RPMI7951 (cell line): ENCODE measurements around the gene ADCY5. TPM values are rescaled to one million over a fixed set of nuclear protein-coding genes. Genes with fewer than 3 reads are reported as not detected.

Experiments used
- DNase-seq: peaks from one replicate; pipeline ENCODE4 v3.0.0-alpha.2; 2012; ENCODE audit warnings: low read depth
- total RNA-seq: library from RNA; depleted of rRNA; stranded (reverse); fragments of >200 nt; shearing (Covaris generic); gene quantifications from 2 replicates; pipeline ENCODE4 v1.2.3, GENCODE V29; 2014

Gene ADCY5
- total RNA-seq, 1 experiment from 2014 or later: not detected

DNA sequence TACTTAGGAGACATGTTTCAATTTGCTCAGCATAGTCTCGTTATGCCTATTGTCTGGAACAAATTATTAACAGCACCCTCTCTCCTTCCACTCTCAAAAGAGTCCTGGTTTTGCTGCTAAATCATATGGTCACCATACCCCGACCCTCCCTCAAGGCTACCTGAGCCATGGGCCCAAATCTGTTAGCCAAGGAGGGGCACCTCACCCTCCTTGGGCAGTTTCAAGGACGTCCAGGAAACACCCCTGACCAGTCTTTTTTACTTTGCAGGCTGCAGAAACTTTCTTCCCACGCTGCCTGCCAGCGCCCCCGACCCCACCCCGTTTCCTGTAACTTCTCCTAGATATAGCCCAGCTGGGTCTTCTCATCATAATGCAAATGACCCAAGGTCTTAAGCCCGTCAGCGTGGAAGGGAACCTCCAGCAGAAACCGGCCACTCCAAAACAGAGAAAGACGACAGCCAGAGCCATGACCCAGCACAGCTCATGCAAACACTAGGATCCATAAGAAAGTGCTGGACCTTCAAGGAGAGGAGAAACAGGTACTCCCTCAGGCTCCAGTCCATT, 62.3 kb downstream of the ADCY5 start:
- no peak for DNase-seq

DNA sequence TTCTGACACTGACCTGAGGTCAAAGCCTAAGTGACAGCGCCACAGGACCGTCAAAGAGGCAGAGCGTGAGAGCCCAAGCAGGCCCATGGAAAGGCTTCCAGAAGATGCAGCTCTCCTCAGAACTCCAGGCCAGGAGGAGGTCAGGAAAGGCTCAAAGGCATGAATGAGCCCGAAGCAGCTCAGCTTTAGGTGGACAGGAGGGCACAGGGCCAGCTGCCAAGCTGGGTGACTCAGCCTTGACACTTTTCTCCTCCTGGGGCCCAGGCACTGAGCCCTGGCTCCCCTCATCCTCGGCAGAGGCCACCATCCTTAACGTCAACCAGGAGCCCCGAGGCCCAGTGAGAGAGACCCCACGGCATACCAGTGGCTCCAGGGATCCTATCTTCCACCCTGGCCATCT, 62.9 kb downstream of the ADCY5 start:
- DNase-seq: peak; percentile 69

DNA sequence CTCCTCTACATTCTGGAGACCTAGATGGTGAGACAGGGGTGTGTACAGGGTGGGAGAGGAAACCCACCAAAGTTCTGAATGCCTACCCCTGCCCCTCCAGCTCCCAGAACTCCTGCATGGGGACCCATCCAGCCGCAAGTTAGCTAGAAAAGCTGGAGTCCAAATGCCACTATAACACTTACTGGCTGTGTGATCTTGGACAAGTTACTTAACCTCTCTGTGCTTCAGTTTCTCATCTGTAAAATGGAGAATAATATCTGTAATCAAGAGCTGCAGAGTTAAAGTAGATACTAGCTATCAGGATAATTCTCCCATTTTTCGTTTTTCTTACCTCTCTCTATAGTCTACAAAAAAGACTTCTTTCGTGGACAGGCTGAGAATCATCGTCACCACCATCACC, 63.4 kb downstream of the ADCY5 start:
- no peak for DNase-seq

DNA sequence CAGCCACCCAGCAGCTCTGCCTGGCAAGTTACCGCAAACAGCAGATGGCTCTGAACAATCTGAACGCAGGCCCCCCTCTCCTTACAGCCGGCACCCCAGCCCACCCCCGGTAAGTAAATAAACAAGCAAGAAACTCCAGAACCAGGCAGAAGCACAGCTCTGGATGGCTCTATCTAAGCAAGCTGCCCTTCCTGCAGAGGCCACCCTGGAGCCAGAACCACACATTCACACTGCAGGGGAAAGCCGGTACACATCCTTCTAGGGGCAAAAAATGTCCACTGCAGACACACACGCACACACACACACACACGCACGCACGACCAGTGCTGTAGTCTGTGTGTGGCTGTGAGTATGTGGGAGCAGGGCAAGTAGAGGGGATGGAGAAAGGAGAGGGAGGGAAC, 63.9 kb downstream of the ADCY5 start:
- DNase-seq: no peak

DNA sequence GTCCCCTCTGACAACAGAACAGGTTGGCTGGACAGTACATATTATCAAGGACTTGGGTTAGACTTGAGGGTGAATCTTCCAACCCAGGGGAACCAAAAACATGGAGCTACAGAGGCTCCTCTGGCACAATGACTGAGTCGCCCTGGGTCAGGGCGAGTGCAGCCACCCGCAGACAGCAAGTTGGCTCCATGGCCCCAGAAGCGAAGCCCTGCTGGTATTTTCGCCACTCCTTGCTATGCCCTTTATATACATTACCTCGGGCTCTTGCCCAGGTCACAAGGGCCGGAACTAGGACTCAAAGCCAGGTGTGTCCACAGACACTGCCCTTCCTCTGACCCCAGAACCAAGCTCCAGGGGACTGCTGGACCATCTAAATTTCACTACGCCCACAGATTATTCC, 64.6 kb downstream of the ADCY5 start:
- no peak for DNase-seq

DNA sequence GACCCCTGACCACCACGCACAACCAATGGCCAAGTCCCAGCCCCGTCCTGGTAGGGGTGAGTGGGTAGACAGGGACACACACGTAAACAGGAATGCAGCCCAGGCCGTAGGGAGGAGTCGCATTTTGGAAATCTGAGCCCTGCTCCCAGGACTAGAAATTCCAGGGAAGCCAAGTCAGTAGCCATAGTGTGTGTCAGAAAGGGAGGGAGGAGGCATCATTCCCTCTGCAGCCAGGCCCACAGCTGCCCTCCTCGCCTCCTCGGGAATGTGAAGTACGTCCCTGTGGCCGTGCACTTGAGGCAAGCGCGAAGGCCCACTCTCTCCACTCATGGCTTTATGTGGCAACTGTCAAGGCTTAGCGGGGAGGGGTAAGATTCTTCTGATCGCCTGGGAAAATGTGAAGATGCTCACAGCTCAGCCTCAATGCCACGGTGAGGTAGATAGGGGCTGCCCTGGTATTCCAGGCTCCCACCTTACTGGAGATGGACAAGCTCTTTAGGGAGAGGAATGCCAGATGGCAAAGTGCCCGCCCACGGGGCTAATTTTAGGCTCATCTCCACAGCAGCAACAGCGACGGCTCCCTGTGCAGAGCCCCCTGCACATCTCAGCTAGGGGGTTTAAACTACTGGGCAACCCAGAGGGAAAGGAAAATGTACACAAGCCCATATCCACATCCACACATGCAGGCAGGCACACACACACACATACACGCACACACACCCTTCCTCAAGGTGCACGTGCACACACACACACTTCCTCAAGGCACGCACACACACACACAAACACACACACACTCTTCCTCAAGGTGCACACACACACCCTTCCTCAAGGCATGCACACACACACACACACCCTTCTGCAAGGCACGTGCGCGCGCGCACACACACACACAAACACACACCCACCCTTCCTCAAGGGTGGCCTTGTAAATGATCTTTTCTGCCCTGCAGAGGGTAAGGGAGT, 65.5 kb downstream of the ADCY5 start:
- no peak for DNase-seq

DNA sequence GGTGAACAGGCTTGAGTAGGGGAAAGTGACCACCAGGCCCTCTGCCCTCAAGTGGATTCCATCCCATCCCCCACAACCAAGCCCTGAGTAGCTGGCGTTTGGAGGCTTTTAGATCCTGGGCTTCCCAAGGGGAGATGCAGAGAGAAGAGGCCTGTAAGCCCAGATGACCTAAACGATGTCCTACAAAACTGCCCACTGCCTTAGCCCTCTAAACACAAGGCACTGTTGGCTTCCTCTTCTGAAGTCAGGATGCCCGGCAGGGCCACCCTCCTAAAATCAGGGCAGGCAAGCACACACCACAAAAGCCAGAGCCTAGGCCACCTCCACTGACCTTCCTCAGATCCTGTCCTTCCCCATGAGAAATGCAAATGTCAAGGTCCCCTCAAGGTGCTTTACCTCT, 68.6 kb downstream of the ADCY5 start:
- no peak for DNase-seq

DNA sequence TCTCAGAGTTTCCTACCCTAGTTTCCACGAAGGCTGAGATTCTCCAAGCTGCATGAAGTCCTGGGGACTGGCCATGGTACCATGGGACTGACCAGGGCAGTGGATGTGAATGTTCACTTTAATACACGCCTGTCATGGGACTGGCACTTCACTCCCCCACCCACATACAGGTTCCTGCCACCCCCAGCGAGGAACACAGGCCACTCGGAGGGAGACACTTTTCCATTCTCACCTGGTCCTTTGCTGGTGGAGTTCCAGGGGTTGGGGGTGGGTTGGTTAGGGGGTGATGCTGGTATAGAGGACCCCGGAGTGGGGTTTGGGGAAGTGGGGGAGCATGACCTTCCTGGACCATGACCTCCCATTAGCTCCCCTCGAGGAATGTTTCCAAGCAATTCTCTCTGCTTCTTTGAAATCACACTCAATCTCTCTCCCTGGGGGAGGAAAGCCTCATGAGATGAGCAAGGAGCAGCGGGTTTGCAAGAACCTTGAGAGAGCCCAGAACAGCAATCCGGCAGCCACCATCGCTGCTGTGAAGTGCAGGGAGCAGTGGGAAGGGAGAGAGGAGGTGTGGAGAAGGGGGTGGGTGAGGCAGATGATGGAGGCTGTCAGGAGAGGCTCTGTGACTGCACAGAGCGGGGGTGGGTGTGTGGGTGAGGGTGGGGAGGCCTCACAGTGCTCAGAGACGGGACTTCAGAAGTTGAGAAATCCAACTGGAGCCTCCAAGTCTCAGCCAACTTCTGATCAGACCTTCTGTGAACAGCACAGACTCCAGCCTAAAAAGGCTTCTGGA, 69.7 kb downstream of the ADCY5 start:
- DNase-seq: no peak

DNA sequence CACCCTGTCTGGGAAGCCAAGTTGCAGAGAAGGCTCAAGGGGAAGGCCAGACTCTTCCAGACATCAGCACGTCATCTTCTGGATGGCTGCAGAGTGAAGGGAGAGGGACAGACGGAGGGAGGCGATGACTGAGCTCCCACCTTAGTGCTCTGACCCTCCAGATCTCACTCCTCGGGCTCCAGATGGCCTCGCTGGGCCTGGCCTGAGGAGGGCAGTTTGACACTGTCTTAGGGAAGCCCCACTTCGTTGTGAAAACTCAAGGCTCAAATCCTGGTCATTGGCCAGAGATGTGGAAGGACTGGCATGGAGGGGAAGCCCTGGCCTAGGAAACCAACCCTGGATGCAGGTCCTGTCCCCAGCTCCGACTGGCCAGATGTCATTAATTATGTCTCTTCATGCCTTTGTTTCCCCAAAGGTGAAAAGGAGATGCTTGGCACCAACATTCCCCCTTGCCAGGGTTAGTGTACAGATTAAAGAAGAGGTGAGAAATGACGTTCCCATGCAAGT, 70.4 kb downstream of the ADCY5 start:
- no peak for DNase-seq

DNA sequence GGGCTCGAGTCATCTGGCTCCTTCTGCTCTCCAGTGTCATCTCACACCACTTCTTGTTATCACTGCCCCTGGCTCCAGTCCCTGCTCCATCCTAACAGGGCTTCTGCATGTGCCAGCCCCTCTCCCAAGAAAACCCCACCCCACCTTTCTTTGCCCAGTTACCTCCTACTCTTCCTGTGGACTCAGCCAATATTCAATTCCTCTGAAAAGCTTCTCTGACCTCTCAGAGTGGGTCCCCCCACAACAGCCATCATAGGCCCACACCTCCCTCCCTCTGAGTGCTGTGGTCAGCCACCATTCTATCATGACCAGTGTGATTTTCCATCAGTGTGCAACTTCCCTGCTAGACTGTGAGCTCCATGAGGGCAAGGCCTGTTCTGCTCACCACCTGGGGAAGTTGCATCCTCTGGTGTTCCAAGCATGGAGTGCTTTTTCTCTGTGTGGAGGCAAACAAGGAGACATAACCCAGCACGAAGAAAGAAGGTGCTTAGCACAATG, 71.6 kb downstream of the ADCY5 start:
- DNase-seq: no peak

DNA sequence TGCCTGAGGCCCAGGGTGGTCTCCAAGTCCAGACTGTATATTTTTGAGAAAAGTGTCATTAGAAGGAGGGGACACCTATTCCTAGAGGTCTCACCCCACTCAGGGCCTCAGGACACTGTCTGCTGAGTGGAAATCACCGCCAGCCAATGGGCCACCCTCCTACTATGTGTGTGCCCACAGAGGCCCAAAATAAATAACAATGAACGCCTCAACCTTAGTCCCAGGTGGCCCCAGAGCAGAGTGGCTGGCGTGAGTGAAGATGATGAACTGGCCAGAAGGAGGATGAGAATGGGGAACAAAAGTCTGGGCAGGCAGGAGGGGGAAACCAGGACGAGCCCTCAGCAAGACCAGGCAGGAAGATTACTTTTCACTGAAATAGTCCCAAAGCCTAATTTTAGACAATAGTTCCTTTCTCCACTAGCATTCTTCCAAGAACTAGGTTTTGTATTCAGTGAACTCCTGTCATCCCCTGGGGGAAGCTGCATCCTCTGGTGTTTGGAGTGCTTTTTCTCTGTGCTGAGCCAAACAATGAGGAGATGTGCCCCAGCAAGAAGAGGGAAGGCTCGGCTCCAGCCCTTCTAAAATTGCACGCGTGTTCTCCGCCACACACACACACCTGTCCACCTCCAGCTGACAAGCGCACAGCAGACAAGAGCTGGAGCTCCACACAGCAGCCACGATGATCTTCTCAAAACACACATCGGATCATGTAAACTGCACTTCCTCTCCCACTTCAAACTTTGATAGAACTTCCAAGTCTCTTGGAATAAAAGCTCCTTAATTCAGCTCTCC, 72.2 kb downstream of the ADCY5 start:
- no peak for DNase-seq

DNA sequence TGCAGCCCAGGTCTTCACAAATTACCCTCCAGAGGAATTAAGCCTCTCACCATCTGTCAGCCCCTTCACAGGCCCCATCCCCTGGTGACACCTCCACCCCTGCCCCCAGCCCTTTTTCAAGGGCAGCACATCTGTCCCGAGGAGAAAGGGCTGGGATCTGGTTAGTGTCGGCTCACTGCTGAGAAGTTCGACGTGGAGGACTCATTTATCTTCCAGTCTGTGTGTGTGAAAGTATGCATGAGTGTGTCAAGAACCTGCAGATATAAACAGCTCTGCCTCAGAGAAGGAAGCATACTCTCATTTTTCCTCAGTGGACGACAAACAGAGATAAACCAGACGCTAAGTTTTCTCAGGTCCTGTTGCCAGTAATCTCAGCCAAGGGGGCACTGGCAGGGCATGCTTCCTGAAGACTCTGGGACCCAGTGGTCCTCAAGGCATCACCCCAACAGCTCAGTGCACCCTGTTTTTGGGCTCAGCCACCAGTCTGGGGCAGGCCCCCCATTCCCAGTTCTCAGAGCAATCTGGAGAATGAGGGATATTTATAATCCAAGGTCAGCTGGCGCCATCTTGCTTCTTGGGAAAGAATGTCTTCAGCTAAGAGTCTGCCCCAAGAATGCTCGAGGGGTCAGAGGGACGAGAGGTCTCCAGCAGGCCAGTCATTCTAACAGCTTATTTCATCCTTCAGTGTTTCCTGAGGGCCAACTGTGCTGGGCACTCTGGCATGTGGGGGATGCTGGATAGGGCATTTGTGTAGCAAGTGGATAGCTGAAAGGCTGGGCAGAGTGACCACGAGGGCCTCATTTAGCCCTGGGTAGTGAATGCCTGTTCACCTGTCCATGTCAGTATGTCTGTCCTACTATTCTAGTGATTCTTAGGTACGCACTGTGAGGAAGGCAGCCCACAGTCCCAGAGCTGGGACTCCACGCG, 73.6 kb downstream of the ADCY5 start:
- no peak for DNase-seq

DNA sequence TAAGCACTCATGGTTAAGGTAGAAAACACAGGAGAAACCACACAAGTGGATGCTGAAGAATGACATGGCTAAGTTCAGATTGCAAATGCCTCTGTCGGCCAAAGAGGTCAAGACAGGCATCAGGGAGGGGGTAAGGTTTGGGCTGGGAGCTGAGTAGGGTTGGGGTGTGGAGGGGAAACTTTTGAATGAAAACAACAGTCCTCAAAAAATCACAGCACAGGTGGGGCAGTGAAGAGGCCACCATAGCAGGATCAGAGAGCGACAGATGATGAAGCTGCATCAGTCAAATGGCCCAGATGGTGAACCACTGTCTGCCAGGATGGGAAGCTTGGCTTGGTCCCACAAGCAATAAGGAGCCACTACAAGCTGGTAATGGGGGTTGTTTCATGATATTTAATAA, 74.9 kb downstream of the ADCY5 start:
- DNase-seq: no peak

DNA sequence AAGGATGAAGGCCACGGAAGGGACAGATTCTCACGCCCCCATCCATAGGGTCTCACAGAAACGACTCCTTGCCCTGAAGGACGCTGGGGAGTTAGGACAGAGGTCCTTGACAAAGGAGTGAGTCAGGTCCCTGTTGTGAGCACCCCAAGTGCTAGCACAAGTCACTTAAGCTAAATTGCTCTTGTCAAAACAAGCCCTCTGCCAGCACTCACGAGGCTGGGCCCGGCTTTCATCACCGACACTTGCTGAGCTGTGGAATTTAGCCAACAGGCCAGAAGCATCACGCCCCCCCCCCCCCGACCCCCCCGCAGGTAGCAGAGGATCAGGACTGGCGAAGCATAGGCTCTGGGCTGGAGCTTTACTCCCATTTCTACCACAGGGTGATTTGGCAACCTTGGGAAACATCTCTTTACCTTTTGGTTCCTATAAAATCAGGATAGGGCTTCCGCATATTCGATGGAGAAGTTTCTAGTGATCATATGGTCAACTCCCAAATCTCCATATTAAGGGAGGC, 75.4 kb downstream of the ADCY5 start:
- DNase-seq: no peak

DNA sequence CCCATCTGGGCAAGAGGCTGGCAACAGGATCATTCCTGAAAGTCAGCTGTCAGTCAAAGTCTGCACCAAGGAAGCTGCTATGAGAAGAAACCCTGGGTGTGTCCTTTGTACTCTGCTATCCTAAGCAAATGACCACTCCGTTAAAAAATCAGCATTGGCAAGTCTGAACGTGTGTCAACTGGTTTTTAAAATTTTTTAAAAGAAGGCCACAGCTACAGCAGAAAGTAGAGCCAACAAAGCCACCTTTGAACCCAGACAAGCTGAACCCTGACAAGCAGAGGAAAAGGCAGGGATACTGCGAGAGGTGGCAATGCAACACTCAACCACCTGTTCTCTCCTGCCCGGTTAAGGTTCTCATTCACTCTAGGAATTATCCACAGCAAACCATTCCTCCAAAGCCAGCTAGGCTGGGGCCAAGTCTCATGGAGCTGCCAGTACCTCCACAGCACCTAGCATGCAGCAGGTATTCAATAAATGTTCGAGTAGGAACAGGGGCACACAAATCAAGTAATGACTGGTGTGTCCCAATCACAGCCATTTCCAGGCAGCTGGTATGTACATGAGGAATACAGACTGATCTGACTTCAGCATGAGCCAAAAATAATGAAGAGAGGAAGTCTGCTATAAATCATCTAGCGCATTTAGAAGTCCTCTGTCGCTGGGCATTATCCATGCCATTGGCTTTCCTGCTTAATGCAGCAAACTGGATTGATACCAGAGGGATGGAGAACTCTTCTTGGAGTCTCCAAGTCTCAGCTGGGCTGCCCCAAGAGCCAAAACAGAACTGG, 76.0 kb downstream of the ADCY5 start:
- DNase-seq: no peak

DNA sequence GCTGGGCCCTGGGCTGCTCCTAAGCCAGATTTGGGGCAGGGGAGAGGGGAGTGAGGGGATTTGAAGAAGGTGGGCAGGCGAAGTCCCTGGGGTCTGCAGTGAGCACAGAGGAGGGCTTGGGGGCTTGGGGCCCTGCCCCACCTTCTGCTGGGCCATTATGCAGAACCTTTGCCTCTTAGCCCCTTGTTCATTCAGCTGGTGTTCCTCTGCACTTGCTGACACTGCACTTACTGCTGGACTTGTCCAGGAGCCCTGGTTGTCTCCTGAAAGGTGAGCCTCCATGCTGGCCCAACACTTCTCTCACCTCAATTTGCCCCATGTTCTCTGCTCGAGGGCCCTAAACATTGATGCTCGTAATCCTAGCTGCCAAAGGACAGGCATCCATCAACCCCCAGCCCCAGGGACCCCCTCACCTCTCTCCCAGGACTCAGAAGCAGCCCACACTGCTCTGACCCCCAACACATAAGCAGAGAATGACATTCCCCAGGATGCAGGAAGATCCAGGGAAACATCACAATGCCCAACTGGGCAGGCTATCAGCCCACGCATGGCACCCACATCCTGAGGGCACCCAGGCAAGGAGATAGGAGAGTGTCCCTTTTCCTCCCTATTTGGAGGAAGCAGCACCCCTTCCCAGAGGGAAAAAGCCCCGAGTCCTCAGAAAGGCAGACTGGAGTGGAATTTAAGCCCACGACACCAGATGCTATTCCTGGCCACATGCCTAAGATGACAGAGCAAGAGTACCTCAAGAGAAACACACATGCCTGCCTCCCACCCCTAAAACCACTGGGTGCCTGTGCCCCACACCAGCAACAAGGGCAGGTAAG, 76.8 kb downstream of the ADCY5 start:
- DNase-seq: no peak

DNA sequence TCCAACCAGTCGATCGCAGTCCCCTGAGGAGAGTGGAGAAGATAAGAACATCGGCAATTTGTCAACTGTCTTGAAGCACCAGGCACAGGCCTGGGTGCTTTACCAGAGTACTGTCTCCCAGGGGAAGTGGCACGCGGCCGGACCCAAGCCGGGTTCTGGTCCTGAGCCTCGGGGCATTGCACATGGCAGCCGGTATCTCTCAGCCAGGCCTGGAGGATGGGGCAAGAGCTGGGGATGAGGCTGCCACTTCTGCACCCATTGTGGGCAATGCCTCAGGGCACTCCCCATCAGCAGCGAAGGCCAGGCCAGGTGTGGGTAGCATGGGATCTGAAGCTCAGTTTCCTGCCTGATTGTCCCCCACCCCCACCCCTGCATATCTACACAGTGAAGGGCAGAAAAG, 77.5 kb downstream of the ADCY5 start:
- DNase-seq: no peak

DNA sequence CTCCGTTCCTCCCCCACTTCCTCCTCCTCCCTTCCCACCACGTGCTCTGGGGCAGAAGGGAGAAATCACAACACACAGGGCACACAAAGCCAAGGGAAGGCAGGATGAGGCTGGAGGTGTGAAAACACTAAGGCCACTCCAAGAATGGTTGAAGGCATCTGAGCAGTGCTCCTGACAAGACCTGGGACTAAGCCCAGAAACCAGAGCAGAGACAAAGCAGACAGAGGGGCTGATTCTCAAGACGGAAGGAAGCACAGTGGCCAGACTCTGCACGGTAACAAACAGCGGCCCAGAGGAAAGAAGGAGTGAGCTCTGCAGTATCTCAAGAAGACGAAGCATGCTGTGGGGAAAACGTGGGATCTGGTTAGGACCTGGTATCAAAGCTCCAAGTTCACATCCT, 78.1 kb downstream of the ADCY5 start:
- DNase-seq: no peak
